Measurements from ENCODE around the gene HSPA1L. TPM values are rescaled to one million over a fixed set of nuclear protein-coding genes. Genes with fewer than 3 reads are reported as not detected.

HSPA1L gene
- total RNA-seq, 2 donors from 2014 or later: 1.2 to 1.5 TPM

DNA sequence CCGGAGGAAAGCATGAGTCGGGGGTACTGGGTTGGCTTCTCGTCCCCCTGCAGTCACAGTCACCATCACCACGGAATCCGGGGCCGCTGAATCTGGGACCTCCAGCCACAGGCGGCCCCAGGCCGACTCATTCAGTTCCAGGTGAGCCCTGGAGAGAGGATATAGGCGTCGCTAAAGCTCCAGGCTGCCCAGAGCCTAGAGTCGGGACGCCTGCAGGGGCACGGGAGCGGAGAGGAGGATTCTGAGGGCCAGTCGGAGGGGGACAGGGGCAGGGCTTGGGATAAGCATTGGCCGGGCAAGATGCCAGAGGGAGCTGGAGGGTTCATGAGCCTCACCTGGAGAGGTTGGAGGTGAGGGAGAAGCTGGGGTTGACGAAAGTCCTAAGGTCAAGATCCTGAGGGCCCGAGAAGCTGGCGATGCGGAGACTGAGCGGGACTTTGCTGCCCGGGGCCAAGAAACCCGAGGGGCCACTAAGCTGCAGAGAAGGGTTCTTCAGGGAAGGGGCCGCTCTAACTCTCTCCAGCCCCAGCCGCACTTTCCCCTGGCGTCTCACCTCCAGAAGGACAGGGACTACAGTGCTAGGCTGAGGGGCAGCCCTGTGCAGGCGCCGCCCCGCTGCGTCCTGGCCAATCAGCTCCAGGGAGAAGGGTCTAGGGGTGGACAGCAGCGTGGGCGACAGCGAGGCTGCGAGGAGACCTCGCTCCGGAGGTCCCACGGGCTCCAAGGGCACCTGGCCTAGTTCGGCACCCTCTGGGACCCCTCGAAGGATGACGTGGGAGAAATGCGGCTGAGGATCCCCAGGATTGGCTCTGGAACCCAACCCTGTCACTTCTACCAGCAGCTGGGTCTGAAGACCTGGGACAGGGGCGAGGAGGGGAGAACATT is 48.9 kb downstream of the HSPA1L start:
- Histone ChIP-seq H3K36me3 (ENCODE audit: control insufficient read depth, insufficient read depth, low read length) (no peaks in the 10 kb centered on the region), H3K27ac (ENCODE audit: low read depth, low read length) (no peak overlapping the region), H3K4me3 (ENCODE audit: low read length) (no peak overlapping the region), H3K4me1 (ENCODE audit: control insufficient read depth, insufficient read depth, low read length) (no peaks in the 10 kb centered on the region), H3K27me3 (ENCODE audit: control insufficient read depth, insufficient read depth, low read length, poor library complexity, severe bottlenecking) (no peaks in the 10 kb centered on the region), H3K9me3 (ENCODE audit: control insufficient read depth, low read length) (no peaks in the 10 kb centered on the region), H3K9ac (ENCODE audit: extremely low read depth, low read length, poor library complexity, severe bottlenecking) (no peak overlapping the region)
- peaks cover 13% of the 10 kb centered on the region for H3K36me3 Mint-ChIP-seq (ENCODE audit: low read depth)
- H3K27ac Mint-ChIP-seq: peak overlapping the region; percentile 41
- peak; percentile 82 for DNase-seq
- peak overlapping the region; percentile 51 for H3K4me3 Mint-ChIP-seq
- TF ChIP-seq, protein P1, sequence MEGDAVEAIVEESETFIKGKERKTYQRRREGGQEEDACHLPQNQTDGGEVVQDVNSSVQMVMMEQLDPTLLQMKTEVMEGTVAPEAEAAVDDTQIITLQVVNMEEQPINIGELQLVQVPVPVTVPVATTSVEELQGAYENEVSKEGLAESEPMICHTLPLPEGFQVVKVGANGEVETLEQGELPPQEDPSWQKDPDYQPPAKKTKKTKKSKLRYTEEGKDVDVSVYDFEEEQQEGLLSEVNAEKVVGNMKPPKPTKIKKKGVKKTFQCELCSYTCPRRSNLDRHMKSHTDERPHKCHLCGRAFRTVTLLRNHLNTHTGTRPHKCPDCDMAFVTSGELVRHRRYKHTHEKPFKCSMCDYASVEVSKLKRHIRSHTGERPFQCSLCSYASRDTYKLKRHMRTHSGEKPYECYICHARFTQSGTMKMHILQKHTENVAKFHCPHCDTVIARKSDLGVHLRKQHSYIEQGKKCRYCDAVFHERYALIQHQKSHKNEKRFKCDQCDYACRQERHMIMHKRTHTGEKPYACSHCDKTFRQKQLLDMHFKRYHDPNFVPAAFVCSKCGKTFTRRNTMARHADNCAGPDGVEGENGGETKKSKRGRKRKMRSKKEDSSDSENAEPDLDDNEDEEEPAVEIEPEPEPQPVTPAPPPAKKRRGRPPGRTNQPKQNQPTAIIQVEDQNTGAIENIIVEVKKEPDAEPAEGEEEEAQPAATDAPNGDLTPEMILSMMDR (conservative IDR thresholded peaks at IDR 0.05): peak; percentile 33
- 67 to 76% methylated on average over 34 to 42 of the region's 42 CpGs for WGBS, 2 experiments (ENCODE audit: insufficient coverage in 1 of 2, insufficient read length in 1 of 2)
- peaks cover 18% of the 10 kb centered on the region for H3K4me1 Mint-ChIP-seq
- no peaks in the 10 kb centered on the region for H3K27me3 Mint-ChIP-seq (ENCODE audit: insufficient read depth)
- no peaks in the 10 kb centered on the region for H3K9me3 Mint-ChIP-seq

DNA sequence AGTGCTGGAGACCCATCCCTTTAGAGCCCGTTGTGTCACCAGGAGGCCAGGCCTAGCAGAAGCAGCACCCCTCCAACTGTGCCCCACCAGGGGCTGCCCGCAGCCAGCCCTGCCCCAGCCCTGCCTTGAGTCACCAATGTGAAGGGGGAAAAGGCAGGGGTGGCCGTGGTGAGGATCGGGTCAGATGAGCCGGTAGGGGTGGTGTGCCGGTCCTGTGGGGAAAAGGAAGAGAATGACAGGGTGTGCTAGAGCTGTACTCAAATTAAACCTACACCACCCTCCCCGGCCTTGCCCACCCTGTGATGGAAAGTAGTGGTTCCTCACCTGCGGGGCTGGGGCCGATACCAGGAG is 49.5 kb downstream of the HSPA1L start:
- H3K36me3 ChIP-seq (ENCODE audit: control insufficient read depth, insufficient read depth, low read length): no peaks in the 10 kb centered on the region
- Mint-ChIP-seq H3K4me1 (peaks cover 18% of the 10 kb centered on the region), H3K36me3 (ENCODE audit: low read depth) (peaks cover 19% of the 10 kb centered on the region), H3K27me3 (ENCODE audit: insufficient read depth) (no peaks in the 10 kb centered on the region), H3K4me3 (peak overlapping the region; percentile 51), H3K27ac (peak overlapping the region; percentile 41), H3K9me3 (no peaks in the 10 kb centered on the region)
- no peak overlapping the region for H3K4me3 ChIP-seq (ENCODE audit: low read length)
- TF ChIP-seq, protein P1 (conservative IDR thresholded peaks at IDR 0.05): no peak
- 92 to 100% methylated on average over 3 to 9 of the region's 9 CpGs for WGBS, 2 experiments (ENCODE audit: insufficient coverage in 1 of 2, insufficient read length in 1 of 2)
- H3K27ac ChIP-seq (ENCODE audit: low read depth, low read length): no peak overlapping the region
- H3K27me3 ChIP-seq (ENCODE audit: control insufficient read depth, insufficient read depth, low read length, poor library complexity, severe bottlenecking): no peaks in the 10 kb centered on the region
- H3K9me3 ChIP-seq (ENCODE audit: control insufficient read depth, low read length): no peaks in the 10 kb centered on the region
- no peak overlapping the region for H3K9ac ChIP-seq (ENCODE audit: extremely low read depth, low read length, poor library complexity, severe bottlenecking)
- no peaks in the 10 kb centered on the region for H3K4me1 ChIP-seq (ENCODE audit: control insufficient read depth, insufficient read depth, low read length)
- no peak for DNase-seq

DNA sequence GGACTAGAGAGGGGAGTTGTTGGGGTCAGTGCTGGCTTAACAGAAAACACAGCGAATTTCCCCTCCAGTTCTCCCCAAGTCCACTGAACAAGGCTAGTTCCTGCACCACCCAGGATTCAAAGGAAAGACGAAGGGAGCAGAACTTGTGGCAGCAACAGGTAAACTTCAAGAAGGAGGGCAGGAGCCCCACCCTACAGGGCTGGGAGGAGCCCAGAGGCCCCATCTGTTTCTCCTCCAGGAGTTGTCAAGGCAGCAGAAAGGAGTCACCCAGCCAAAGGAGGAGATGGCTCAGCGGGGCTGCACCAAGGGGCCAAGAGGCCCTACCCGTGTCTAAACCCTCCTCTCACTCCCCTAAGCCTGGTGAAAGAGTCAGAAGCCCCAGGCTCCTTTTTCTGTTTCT is 50.9 kb downstream of the HSPA1L start:
- WGBS, 2 experiments (ENCODE audit: insufficient coverage in 1 of 2, insufficient read length in 1 of 2): 88 to 93% methylated on average over 2 to 4 of the region's 4 CpGs
- H3K36me3 ChIP-seq (ENCODE audit: control insufficient read depth, insufficient read depth, low read length): no peaks in the 10 kb centered on the region
- no peaks in the 10 kb centered on the region for H3K9me3 Mint-ChIP-seq
- peaks cover 18% of the 10 kb centered on the region for H3K4me1 Mint-ChIP-seq
- no peaks in the 10 kb centered on the region for H3K27me3 Mint-ChIP-seq (ENCODE audit: insufficient read depth)
- peaks cover 23% of the 10 kb centered on the region for H3K36me3 Mint-ChIP-seq (ENCODE audit: low read depth)
- no peaks in the 10 kb centered on the region for H3K27me3 ChIP-seq (ENCODE audit: control insufficient read depth, insufficient read depth, low read length, poor library complexity, severe bottlenecking)
- no peak for DNase-seq
- TF ChIP-seq, protein P1 (conservative IDR thresholded peaks at IDR 0.05): no peak
- no peak overlapping the region for H3K4me3 Mint-ChIP-seq
- H3K27ac Mint-ChIP-seq: peak overlapping the region; percentile 67
- no peaks in the 10 kb centered on the region for H3K4me1 ChIP-seq (ENCODE audit: control insufficient read depth, insufficient read depth, low read length)
- no peak overlapping the region for H3K9ac ChIP-seq (ENCODE audit: extremely low read depth, low read length, poor library complexity, severe bottlenecking)
- no peaks in the 10 kb centered on the region for H3K9me3 ChIP-seq (ENCODE audit: control insufficient read depth, low read length)
- no peak overlapping the region for H3K27ac ChIP-seq (ENCODE audit: low read depth, low read length)
- H3K4me3 ChIP-seq (ENCODE audit: low read length): no peak overlapping the region

Measured in endodermal cell (in vitro differentiated cells).